Activated T-helper 1 cell treated with Interleukin-2 at 50 U/mL for 16 hours (primary cell): ENCODE results near the gene PLLP.
"Not testable (repeated sequence)": the region's sequence is repeated elsewhere in the genome, so short reads cannot be mapped to it uniquely, and the experiment has no call there.

Experiments
- DNase-seq: peaks from one replicate; pipeline ENCODE4 v3.0.0-alpha.2; 2020; ENCODE audit warnings: low read depth

The PLLP gene

DNA sequence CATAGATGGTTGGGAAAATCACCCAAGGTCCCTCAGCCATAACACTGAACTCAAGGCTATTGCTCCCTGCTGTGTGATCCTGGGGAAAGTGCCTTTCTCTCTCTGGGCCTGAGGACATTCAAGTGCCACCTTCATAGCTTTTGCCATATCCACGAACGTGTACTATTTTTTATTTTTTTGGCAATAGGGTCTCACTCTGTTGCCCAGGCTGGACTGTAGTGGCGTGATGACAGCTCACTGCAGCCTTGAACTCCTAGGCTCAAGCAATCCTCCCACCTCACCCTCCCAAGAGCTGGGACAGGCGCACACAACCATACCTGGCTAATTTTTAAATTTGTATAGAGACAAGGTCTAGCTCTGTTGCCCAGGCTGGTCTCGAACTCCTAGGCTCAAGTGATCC lies 10.6 kb downstream of the PLLP start:
- DNase-seq = no peak

DNA sequence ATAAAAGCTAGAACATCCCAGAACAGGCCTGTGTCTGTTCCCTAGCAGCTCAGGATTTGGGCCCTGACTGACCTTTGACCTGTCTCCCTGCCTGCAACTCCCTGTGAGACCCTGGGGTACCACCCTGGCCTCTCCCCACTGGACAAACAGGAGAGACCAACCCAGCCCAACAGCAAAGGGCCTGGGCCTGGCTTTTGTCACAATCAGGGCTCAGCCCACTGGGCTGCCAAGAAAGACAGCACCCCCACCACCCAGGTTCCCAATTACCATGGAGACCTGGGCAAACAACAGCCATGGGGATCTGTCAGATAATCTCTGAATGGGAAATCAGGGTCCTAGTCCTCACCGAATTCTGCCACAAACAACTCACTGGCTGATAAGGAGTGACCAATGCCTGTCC lies 11.1 kb downstream of the PLLP start:
- no peak for DNase-seq

DNA sequence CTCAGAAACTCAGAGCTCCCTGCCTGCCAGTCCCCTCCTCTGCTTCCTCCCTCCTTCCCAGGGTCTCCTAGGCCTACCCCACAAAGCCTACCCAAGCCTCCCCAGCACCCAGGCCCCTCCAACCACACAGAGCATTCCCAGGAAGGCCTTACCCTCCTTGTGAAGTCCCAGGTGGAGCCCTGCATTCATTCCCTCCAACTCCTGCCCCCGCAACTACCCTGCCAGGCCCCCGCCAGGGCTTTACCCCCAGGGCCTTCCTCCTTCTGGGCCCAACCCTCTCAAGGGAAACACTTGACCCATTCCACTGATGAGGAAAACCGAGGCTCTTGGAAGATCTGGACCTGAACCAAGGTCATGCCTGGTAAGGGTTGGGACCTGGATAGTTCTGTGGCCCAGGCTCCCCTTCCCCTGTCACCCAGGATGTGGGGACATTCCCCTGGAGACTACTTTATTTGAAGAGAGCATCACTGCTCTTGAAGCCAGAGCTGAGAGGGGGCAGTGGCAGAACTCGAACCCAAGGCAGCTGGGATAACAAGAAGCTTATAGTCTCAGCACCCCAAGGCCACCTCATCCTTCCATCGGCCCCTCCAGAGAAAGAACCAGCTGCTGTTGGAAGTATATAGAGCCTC lies 12.5 kb downstream of the PLLP start:
- no peak for DNase-seq

- DNase-seq = no peak
Observed at GRCh38 chr16:57271063-57271345, 13.5 kb downstream of the PLLP start.

DNA sequence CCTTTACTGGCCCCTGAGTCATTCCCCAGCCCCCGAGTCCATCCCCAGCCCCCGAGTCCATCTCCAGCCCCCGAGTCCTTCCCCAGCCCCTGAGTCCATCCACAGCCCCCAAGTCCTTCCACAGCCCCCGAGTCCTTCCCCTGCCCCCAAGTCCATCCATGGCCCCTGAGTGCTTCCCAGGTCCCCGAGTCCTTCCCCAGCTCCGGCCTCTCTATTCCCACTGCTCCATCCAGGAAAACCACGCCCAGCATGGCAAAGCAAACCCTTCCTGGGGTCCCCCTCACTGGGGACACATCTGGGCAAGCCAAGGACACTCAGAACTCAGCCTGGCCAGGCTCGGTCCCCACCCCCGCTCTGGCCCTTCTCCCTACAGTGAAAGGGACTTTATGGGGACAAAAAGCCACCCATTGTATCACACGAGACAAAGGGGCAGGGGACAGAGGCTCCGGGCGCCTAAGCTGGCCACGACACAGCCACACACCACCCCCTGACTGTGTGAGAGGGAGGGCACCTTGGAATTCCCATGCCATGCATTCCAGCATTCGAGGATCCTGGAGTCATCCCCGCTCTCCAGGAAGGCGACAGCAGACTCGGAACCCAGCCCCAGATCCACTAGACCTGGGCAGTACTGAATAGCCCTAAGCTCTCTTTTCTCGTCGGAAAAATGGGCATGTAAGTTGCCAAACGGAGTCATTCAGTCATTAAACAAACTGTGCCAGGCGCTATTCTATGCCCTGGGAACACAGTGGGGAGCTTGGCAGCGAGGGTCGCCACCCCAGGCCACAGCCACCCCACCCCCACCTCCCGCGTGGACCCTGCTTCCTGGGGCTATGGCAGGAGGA lies 14.0 kb downstream of the PLLP start:
- no peak for DNase-seq

- DNase-seq = no peak
Observed at GRCh38 chr16:57268804-57269800, 15.4 kb downstream of the PLLP start.

GRCh38 chr16:57267343-57267742 lies 17.1 kb downstream of the PLLP start:
- DNase-seq = not testable (repeated sequence)

- peak; percentile 7 for DNase-seq
Observed at GRCh38 chr16:57266531-57267260, 17.8 kb downstream of the PLLP start.

GRCh38 chr16:57265850-57266530 lies 18.5 kb downstream of the PLLP start:
- DNase-seq = no peak

DNA sequence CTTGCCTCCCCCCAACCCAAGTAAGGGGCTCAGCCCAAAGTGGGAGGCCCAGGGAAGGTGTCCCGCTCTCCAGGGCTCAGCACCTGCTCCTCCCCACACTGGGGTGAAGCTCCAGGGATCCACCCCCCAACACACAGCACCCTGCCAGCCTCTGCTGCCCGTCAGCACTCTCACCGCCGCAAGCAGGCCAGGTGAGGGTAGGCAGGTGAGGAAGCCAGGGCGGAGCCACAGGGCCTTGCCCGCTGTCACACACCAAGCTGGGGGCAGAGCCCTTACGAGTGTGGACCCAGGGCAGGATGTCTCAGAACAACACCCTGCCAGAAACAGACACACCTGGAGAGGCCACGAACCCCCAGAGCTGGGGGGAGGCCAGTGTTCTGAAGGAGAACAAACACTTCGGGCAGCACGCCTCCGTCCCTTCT lies 19.5 kb downstream of the PLLP start:
- DNase-seq = no peak

DNA sequence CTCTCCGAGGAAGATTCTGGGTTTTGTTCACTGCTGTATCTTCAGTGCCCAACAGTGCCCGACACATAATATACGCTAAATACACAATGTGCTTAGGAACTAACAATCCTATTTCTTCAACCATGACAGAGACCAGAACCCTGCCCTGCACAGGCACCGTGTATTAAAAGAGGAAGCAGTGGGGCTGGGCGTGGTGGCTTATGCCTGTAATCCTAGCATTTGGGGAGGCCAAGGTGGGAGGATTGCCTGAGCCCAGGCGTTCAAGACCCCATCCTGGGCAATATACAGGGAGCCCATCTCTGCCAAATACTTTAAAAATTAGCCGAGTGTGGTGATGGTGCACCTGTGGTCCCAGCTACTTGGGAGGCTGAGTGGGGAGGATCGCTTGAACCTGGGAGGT lies 20.1 kb downstream of the PLLP start:
- no peak for DNase-seq

- DNase-seq = no peak
Observed at GRCh38 chr16:57263541-57264351, 20.7 kb downstream of the PLLP start.

DNA sequence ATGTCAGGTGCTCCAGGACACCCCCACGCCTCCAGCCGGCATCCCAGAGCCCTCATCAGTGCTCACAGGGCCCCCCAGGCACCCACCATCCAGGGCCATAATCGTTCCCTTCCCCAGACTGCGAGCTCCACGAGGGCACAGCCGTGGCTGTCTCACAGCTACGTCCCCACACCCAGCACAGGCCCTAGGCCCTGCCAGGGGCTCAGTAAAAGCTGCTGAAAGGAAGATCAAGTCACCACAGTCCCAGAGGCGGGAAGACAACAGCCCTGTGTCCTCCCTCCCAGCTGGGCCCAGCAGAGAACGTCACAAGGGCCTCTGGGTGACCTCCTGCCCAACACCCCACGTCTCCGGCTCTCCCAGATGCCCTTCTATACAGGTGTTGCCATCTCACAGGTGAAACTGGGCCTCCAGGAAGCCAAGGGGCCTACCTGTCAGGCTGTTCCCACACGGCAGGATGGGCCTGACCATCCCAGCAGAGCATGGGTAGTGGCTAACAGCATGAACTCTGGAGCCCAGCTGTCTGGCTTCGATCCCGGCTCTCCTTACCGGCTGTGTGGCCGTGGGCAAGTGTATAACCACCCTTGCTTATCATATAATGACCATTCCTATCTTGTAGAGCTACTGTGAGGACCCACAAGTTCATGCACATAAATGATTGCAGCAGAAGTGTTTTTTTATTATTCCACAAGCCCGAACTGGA lies 21.5 kb downstream of the PLLP start:
- DNase-seq = no peak

- DNase-seq = no peak
Observed at GRCh38 chr16:57261806-57262205, 22.7 kb downstream of the PLLP start.

- DNase-seq = no peak
Observed at GRCh38 chr16:57260294-57260929, 24.1 kb downstream of the PLLP start.

DNA sequence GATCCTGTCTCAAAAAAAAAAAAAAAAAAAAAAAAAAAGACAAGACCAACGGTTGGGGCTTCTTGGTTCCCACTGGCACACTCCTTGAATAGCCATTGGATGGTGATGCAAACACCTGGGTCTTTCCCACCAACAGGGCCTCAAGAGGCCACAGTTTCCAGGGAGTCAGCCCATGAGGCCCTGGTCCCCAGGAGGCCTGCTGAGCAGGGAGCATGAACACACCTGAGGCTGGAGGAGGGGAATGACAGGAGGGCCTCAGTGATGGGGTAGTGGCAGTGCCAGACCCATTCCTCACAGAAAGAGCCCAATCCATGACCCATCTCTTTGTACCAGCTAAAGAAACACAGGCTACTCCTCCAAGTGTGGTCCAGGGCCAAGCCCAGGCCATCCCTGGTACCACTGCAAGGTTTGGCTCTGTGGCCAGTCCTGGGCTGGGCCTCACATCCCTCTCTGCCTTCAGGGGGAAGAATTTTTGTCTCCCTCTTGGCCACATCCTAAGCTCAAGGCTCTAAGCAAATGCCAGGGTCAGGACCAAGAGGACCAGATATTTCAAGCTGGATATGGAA lies 25.5 kb downstream of the PLLP start:
- DNase-seq = no peak

DNA sequence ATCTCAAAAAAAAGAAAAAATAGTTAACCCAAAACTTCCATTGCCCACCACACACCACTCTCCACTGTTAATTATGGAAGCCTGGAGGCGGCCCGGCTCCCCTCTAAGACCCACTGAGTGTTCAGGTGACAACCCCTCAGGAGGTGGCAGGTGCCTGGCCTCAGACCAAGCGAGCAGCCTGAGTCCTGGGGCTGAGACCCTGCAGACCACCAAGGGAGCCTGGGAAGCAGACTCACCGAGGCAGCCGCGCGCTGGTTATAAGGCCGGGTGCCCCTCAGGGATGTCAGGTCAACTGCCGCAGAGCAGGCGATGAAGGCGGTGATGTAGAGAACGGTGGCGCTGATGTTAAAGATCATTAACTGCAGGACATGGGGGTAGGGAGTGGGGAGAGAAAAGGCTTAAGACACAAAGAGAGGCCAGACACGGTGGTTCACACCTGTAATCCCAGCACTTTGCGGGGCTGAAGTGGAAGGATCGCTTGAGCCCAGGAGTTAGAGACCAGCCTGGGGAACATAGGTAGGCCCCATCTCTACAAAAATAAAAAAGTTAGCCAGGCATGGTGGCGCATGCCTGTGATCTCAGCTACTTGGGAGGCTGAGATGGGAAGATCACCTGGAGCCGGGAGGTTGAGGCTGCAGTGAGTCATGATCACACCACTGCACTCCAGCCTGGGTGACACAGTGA lies 26.1 kb downstream of the PLLP start:
- DNase-seq = no peak

DNA sequence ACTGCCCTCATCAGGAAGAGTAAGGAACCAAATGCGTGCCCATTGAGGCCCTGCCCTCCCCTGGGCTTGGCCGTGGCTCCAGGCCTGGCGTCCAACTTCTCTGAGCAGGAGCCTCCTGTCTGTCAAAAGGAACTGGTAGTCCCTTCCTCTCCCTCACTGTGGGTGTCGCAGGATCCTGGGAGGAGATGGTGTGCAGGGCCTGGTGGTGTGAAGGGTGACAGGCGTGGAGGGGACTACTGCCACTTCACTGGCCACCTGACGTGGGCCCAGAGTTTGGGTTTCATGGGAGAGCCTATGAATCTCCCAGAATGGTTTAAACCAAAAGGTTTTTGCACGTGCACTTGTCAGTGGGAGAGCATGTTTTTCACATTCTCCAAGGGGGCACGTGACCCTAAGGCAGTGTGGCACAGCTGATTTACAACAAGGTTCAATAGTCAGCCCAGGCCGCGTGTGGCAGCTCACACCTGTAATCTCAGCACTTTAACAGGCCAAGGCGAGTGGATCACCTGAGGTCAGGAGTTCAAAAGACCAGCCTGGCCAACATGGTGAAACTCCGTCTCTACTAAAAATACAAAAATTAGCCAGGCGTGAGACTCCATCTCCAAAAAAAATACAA lies 26.9 kb downstream of the PLLP start:
- DNase-seq = no peak
